Measurements from ENCODE around the gene FOXF1.

The FOXF1 gene

GRCh38 chr16:86558355-86559193 is 48.2 kb downstream of the FOXF1 start:
- no peak for DNase-seq

- no peak for DNase-seq
Measured at GRCh38 chr16:86559802-86560305, 49.5 kb downstream of the FOXF1 start.

GRCh38 chr16:86562356-86562755 is 52.0 kb downstream of the FOXF1 start:
- no peak for DNase-seq

- peak; percentile 88 to 94 (median 93) for DNase-seq
Measured at GRCh38 chr16:86563469-86564345, 53.4 kb downstream of the FOXF1 start.

Data from suppressor macrophage treated with lipopolysaccharide for 1 hour (primary cell).